ENCODE measurements around the gene LPP. TPM values are rescaled to one million over a fixed set of nuclear protein-coding genes. Genes with fewer than 3 reads are reported as not detected.

LPP gene
- total RNA-seq, 1 donor from 2014 or later: 97.4 TPM

DNA sequence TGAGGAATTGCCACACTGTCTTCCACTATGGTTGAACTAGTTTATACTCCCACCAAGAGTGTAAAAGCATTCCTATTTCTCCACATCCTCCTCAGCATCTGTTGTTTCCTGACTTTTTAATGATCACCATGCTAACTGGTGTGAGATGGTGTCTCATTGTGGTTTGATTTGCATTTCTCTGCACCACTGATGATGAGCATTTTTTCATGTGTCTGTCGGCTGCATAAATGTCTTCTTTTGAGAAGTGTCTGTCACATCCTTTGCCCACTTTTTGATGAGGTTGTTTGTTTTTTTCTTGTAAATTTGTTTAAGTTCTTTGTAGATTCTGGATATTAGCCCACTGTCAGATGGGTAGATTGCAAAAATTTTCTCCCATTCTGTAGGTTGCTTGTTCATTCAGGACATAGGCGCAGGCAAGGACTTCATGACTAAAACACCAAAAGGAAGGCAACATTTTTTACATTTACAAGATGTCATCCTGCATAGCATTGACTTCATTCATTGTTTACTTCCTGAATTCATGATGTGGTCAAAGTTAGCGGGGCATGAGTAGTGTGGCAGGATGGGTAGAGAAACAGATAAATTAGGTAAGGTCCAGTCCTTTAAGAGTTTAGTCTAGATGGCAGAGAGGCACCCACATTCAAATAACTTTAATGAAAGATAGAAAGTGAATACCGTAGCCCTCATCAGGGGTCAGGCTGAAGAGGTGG is 45.1 kb upstream of the LPP start:
- intact Hi-C loops (cut with micrococcal nuclease): no loop called here
- no peak overlapping the region for H3K27ac ChIP-seq (replicated peaks)

DNA sequence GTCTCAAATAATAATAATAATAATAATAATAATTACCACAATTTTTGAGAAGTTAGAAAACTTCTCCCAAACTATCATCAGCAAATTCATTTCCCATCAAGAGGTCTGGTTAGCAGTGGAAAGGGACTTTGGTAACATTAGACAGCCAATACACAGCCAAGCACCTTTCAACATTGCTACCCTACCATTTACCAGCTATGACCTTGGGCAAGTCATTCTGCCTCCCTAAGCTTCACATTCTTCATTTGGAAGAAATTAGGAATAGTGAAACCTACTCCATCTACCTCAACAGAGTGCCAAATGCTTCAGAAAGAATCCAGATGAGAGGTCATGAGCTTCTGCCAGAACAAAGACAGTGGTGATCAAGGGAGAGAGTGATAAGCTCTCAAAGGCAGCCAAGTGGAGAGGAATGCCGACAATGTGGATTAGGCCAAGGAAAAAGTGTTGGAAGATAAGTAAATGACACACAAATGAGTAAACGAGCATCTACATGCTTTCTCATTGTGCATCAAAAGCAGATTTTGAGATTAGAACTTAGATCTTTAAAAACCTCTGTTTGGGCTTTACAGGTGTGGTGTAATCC is 42.9 kb upstream of the LPP start:
- Histone ChIP-seq H3K27ac (replicated peaks) (peak overlapping the region; percentile 44), H3K9me3 (replicated peaks) (no peaks in the 10 kb centered on the region), H3K4me3 (no peak overlapping the region), H3K36me3 (no peaks in the 10 kb centered on the region), H3K4me1 (peaks cover 7% of the 10 kb centered on the region), H3K27me3 (ENCODE audit: low read depth) (peaks cover 7% of the 10 kb centered on the region)
- intact Hi-C loops (cut with micrococcal nuclease): no loop called here
- TF ChIP-seq, protein P1, sequence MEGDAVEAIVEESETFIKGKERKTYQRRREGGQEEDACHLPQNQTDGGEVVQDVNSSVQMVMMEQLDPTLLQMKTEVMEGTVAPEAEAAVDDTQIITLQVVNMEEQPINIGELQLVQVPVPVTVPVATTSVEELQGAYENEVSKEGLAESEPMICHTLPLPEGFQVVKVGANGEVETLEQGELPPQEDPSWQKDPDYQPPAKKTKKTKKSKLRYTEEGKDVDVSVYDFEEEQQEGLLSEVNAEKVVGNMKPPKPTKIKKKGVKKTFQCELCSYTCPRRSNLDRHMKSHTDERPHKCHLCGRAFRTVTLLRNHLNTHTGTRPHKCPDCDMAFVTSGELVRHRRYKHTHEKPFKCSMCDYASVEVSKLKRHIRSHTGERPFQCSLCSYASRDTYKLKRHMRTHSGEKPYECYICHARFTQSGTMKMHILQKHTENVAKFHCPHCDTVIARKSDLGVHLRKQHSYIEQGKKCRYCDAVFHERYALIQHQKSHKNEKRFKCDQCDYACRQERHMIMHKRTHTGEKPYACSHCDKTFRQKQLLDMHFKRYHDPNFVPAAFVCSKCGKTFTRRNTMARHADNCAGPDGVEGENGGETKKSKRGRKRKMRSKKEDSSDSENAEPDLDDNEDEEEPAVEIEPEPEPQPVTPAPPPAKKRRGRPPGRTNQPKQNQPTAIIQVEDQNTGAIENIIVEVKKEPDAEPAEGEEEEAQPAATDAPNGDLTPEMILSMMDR (IDR thresholded peaks at IDR 0.05; ENCODE audit: borderline replicate concordance): no peak
- DNase-seq: no peak

More for the DNA sequence above, 45.1 kb upstream of the LPP start:
- Histone ChIP-seq H3K4me1 (peaks cover 7% of the 10 kb centered on the region), H3K36me3 (no peaks in the 10 kb centered on the region), H3K9me3 (replicated peaks) (no peaks in the 10 kb centered on the region), H3K27me3 (ENCODE audit: low read depth) (peaks cover 7% of the 10 kb centered on the region), H3K4me3 (no peak overlapping the region)
- TF ChIP-seq, protein P1 (IDR thresholded peaks at IDR 0.05; ENCODE audit: borderline replicate concordance): no peak
- DNase-seq: no peak

DNA sequence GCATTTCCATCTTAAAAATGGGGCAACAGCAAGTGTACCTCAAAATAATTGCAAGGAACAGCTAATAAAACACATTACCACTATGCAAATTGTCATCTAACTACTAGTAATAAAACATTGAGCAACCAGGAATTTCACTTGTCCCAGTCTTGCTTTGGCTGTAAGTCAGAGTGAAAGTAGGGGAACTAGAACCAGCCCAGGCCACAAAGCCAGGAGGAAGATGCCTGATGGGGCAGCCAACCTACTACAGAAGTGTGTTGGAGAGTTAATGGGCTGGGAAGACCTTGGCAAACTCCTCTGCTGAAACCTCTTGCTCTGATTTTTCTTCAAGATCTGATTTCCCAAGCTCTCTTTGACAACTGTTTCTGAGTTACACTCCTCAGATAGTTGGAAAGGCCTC is 40.2 kb upstream of the LPP start:
- no peak overlapping the region for H3K27ac ChIP-seq (replicated peaks)
- intact Hi-C loops (cut with micrococcal nuclease): no loop called here
- H3K9me3 ChIP-seq (replicated peaks): no peaks in the 10 kb centered on the region
- DNase-seq: no peak
- TF ChIP-seq, protein P1 (IDR thresholded peaks at IDR 0.05; ENCODE audit: borderline replicate concordance): no peak
- no peaks in the 10 kb centered on the region for H3K36me3 ChIP-seq
- no peaks in the 10 kb centered on the region for H3K27me3 ChIP-seq (ENCODE audit: low read depth)
- peaks cover 7% of the 10 kb centered on the region for H3K4me1 ChIP-seq
- H3K4me3 ChIP-seq: no peak overlapping the region

DNA sequence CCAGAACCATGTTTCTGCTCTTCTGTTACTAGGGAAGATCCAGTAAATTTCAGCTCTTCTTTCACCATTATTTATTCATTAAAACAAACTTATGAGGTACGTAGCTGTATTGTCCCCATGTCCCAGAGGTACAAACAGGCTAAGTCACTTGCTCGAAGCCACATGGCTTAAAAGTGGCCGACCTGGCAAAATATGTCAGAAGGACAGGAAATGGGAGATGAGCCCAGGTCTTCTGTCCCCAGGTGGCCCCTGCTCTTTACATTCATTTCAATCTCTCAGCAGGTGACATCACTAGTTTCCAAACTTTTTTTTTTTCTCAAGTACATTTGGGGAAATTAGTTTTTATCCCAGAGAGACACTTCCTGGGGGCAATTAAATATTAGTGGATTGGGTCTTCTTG is 34.1 kb upstream of the LPP start:
- Histone ChIP-seq H3K4me1 (no peaks in the 10 kb centered on the region), H3K27ac (replicated peaks) (no peak overlapping the region), H3K9me3 (replicated peaks) (no peaks in the 10 kb centered on the region), H3K27me3 (ENCODE audit: low read depth) (no peaks in the 10 kb centered on the region), H3K36me3 (no peaks in the 10 kb centered on the region), H3K4me3 (no peak overlapping the region)
- TF ChIP-seq, protein P1 (IDR thresholded peaks at IDR 0.05; ENCODE audit: borderline replicate concordance): no peak
- no peak for DNase-seq
- intact Hi-C loops (cut with micrococcal nuclease): no loop called here

DNA sequence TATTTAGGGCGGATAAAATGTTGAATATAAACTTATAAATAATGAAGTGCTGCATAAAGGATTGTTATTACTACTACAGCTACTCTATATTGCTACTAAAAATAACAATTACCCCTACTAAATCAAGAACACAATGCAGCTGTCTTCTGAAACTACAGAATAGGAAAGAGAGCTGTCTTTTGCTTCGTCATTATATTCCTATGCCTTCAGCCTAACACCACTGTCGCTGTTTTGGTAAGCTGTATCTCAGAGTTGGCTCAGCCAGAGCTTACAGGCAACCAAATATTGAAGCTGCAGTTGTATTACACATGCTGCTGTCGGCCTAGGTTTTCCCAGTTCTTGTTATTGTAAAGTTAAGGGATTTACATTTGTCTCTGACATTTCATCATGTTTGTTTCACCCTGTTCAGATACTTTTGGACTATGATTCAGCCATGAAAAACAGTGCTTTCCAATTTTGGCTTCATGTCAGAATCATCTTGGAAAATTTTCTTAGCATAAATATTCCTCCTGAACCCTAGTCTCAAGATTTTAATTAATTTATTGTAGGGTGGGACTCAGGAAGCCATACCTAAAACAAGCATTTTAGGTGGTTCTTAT is 31.3 kb upstream of the LPP start:
- no peak for DNase-seq
- Histone ChIP-seq H3K9me3 (replicated peaks) (no peaks in the 10 kb centered on the region), H3K36me3 (no peaks in the 10 kb centered on the region), H3K4me3 (no peak overlapping the region), H3K4me1 (peaks cover 22% of the 10 kb centered on the region), H3K27ac (replicated peaks) (peak overlapping the region; percentile 15), H3K27me3 (ENCODE audit: low read depth) (no peaks in the 10 kb centered on the region)
- intact Hi-C loops (cut with micrococcal nuclease): no loop called here
- TF ChIP-seq, protein P1 (IDR thresholded peaks at IDR 0.05; ENCODE audit: borderline replicate concordance): no peak
